GM12875 (cell line): ENCODE results near the gene BBS9.

Source experiments
- H3K4me3 ChIP-seq: one replicate; pipeline ENCODE4 v1.5.1; 2011; ENCODE audit warnings: low read depth, low read length, control low read depth
- CTCF ChIP-seq: IDR thresholded peaks from 2 replicates; pipeline ENCODE4 v1.5.1; 2011; ENCODE audit warnings: low read depth, mild to moderate bottlenecking, control low read depth, inconsistent platforms, low read length, moderate library complexity, borderline replicate concordance; ENCODE audit not compliant: insufficient read depth

The BBS9 gene

GRCh38 chr7:33550363-33550762 is 421.0 kb downstream of the BBS9 start:
- no peak for TF ChIP-seq CTCF
- no peak overlapping the region for H3K4me3 ChIP-seq

- no peak overlapping the region for H3K4me3 ChIP-seq
- TF ChIP-seq CTCF = no peak
Observed at GRCh38 chr7:33550979-33551378, 421.6 kb downstream of the BBS9 start.

GRCh38 chr7:33554046-33554445 is 424.7 kb downstream of the BBS9 start:
- no peak overlapping the region for H3K4me3 ChIP-seq
- TF ChIP-seq CTCF = no peak

- H3K4me3 ChIP-seq = no peak overlapping the region
- TF ChIP-seq CTCF = no peak
Observed at GRCh38 chr7:33554576-33554975, 425.2 kb downstream of the BBS9 start.

- no peak overlapping the region for H3K4me3 ChIP-seq
- TF ChIP-seq CTCF = no peak
Observed at GRCh38 chr7:33556472-33556871, 427.1 kb downstream of the BBS9 start.

GRCh38 chr7:33558549-33559323 is 429.4 kb downstream of the BBS9 start:
- no peak overlapping the region for H3K4me3 ChIP-seq
- TF ChIP-seq CTCF = no peak

- TF ChIP-seq CTCF = no peak
Observed at GRCh38 chr7:33559324-33559710, 430.0 kb downstream of the BBS9 start.

More at GRCh38 chr7:33559324-33559710, 430.0 kb downstream of the BBS9 start:
- H3K4me3 ChIP-seq = no peak overlapping the region
